Keratinocyte (primary cell): ENCODE results near the gene IGF1R.

Experiments
- CTCF ChIP-seq, 3 experiments: IDR thresholded peaks in 1 of 3; conservative IDR thresholded peaks in 1 of 3; optimal IDR thresholded peaks in 1 of 3; 2 replicates in 2 of 3; 3 replicates in 1 of 3; pipeline versions ENCODE3 to v1.5.1; 2011; ENCODE audit warnings: low read length in 3 of 3, mild to moderate bottlenecking in 3 of 3, moderate library complexity in 2 of 3, control low read depth in 1 of 3, inconsistent platforms in 1 of 3; ENCODE audit not compliant: insufficient read depth in 2 of 3; ENCODE audit errors: extremely low read depth in 1 of 3
- EZH2 ChIP-seq: IDR thresholded peaks from one replicate; pipeline ENCODE4 v1.6.1; 2012; ENCODE audit warnings: inconsistent platforms, mild to moderate bottlenecking, low read length, moderate library complexity

DNA sequence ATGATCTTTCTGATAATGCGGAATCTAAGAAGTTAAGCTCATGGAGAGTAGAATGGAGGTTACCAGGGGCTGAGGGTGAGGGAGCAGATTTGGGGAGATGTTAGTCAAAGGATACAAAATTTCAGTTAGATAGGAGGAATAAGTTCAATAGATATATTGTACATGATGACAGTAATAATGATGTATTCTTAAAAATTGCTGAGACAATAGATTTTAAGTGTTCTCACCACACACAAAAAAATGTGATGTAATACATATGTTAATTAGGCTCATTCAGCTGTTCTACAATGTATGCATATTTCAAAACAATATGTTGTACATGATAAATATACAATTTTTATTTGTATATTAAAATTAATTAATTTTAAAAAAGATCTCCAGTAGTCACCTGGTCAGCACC lies 277.9 kb downstream of the IGF1R start:
- TF ChIP-seq CTCF (optimal IDR thresholded peaks at IDR 0.05 in 1 of 3, IDR thresholded peaks at IDR 0.05 in 1 of 3, conservative IDR thresholded peaks at IDR 0.05 in 1 of 3; ENCODE audit: extremely low read depth in 1 of 3, insufficient read depth in 2 of 3, low read length in 3 of 3) (no peak), EZH2 (no peak)
